WERI-Rb-1 (cell line): Measurements from ENCODE around the gene CTIF.
"Not testable (repeated sequence)": the region's sequence is repeated elsewhere in the genome, so short reads cannot be mapped to it uniquely, and the experiment has no call there.

Experiments used
- DNase-seq: peaks from one replicate; pipeline ENCODE4 v3.0.0-alpha.2; 2020
- H3K27ac ChIP-seq: fragments of 250-450 bp; sonication (Bioruptor Pico); 2 replicates; pipeline ENCODE4 v1.5.1; 2020; ENCODE audit warnings: mild to moderate bottlenecking, moderate library complexity
- H3K27me3 ChIP-seq: fragments of 250-450 bp; sonication (Bioruptor Pico); 2 replicates; pipeline ENCODE4 v1.5.1; 2021; ENCODE audit warnings: mild to moderate bottlenecking, low read depth, moderate library complexity; ENCODE audit not compliant: insufficient read depth, severe bottlenecking
- H3K36me3 ChIP-seq: fragments of 250-450 bp; sonication (Bioruptor Pico); 2 replicates; pipeline ENCODE4 v1.5.1; 2020; ENCODE audit warnings: mild to moderate bottlenecking, moderate library complexity
- H3K4me3 ChIP-seq: 2 replicates; pipeline ENCODE4 v1.5.1; 2011; ENCODE audit warnings: low read depth, mild to moderate bottlenecking, control low read depth, low read length
- H3K9me3 ChIP-seq: fragments of 250-450 bp; sonication (Bioruptor Pico); 2 replicates; pipeline ENCODE4 v1.5.1; 2021; ENCODE audit warnings: mild to moderate bottlenecking, moderate library complexity; ENCODE audit not compliant: severe bottlenecking
- TF ChIP-seq, protein P1 (sequence below): IDR thresholded peaks from 2 replicates; pipeline ENCODE4 v1.5.1; 2011; ENCODE audit warnings: low read depth, mild to moderate bottlenecking, control low read depth, inconsistent platforms, low read length

CTIF gene

GRCh38 chr18:48869591-48869990, 330.8 kb downstream of the CTIF start:
- H3K36me3 ChIP-seq, result no peaks in the 10 kb centered on the region
- no peak overlapping the region for H3K4me3 ChIP-seq
- peaks cover 5% of the 10 kb centered on the region for H3K9me3 ChIP-seq
- DNase-seq, result no peak
- H3K27me3 ChIP-seq, result no peaks in the 10 kb centered on the region
- no peak overlapping the region for H3K27ac ChIP-seq
- TF ChIP-seq, protein P1, sequence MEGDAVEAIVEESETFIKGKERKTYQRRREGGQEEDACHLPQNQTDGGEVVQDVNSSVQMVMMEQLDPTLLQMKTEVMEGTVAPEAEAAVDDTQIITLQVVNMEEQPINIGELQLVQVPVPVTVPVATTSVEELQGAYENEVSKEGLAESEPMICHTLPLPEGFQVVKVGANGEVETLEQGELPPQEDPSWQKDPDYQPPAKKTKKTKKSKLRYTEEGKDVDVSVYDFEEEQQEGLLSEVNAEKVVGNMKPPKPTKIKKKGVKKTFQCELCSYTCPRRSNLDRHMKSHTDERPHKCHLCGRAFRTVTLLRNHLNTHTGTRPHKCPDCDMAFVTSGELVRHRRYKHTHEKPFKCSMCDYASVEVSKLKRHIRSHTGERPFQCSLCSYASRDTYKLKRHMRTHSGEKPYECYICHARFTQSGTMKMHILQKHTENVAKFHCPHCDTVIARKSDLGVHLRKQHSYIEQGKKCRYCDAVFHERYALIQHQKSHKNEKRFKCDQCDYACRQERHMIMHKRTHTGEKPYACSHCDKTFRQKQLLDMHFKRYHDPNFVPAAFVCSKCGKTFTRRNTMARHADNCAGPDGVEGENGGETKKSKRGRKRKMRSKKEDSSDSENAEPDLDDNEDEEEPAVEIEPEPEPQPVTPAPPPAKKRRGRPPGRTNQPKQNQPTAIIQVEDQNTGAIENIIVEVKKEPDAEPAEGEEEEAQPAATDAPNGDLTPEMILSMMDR, result no peak

DNA sequence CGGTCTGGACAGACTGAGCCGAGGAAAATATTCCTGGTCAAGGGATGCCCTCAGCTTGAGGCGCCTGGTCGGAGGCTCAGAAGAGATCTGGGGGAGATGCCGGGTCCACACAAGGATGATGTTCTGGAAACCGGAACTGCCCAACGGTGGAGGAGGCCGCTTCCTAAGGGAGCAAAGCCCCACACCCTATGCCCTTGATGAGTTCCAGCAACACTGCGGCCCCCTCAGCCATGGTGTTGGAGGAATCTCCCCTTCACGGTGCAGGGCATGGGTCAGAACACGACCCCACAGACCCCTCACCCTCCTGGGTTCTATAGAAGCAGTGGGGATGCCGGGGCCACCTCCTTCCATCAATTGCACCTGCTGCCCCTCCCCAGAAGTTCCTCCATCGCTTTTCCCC, 332.1 kb downstream of the CTIF start:
- not testable (repeated sequence) for DNase-seq, H3K27me3 ChIP-seq, H3K36me3 ChIP-seq, H3K9me3 ChIP-seq, H3K4me3 ChIP-seq, H3K27ac ChIP-seq

DNA sequence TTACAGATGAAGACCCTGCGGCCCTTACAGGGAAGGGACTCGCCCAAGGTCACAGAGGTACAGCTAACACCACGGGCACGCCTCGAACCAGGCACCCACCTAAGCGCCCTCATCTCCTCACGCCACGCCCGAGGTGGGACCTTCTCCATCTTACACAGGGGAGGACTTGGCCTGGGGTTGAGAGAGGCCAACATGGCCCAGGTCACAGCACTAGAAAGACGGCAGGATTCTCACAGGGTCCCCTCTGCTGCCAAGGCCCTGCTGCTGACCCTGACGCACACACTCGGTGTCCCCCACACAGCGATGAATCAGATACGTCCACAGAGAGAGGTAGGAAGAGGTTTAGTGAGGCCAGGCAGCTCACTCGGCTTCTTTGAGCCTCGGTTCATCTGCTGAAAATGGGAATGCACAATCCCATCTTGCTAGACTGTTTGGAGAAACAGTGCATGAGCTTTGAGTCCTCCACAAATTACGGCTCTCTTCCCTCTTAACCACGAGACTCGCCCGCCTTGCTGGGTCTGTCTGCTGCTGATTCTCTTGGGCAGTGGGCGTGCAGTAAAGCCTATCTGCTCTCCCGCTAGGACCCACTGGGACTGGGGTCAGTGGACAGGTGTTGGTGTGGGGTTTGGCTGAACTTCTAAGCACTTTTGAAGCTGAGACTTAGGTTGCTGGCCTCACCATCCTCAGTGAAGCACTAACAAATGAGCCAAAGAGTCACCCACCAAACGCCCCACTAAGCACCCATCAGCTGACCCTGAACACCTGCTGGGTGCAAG, 332.7 kb downstream of the CTIF start:
- H3K9me3 ChIP-seq, result peaks cover 2% of the 10 kb centered on the region
- TF ChIP-seq, protein P1, result no peak
- no peak for DNase-seq
- no peak overlapping the region for H3K27ac ChIP-seq
- H3K27me3 ChIP-seq, result no peaks in the 10 kb centered on the region
- no peak overlapping the region for H3K4me3 ChIP-seq
- no peaks in the 10 kb centered on the region for H3K36me3 ChIP-seq

GRCh38 chr18:48872234-48873145, 333.7 kb downstream of the CTIF start:
- TF ChIP-seq, protein P1, result no peak
- Histone ChIP-seq H3K36me3 (no peaks in the 10 kb centered on the region), H3K27me3 (no peaks in the 10 kb centered on the region), H3K4me3 (no peak overlapping the region), H3K27ac (no peak overlapping the region), H3K9me3 (peaks cover 2% of the 10 kb centered on the region)
- DNase-seq, result no peak

DNA sequence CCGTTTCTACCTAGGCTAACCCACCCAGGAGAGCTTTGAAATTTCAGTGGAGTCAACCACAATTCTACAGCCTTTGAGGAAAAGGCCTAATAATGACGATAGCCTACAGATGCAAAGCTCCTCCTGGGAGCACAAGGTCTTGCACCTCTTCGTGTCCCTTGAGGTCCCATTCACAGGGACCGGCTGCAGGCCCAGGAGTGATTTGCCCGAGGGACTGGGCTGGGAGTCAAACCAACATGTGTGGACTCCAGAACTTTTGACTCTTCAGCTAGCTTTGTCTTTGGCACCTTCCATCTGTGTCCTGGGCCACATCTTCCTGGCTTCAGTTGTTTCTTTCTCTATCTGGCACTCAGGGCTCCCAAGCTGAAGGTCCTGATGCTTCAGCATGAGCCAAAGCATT, 335.4 kb downstream of the CTIF start:
- H3K27ac ChIP-seq, result no peak overlapping the region
- H3K4me3 ChIP-seq, result no peak overlapping the region
- H3K36me3 ChIP-seq, result no peaks in the 10 kb centered on the region
- DNase-seq, result no peak
- H3K27me3 ChIP-seq, result no peaks in the 10 kb centered on the region
- H3K9me3 ChIP-seq, result peaks cover 2% of the 10 kb centered on the region
- TF ChIP-seq, protein P1, result no peak

GRCh38 chr18:48874701-48875162, 335.9 kb downstream of the CTIF start:
- H3K9me3 ChIP-seq, result peaks cover 2% of the 10 kb centered on the region
- DNase-seq, result no peak

More at GRCh38 chr18:48874701-48875162, 335.9 kb downstream of the CTIF start:
- no peak overlapping the region for H3K4me3 ChIP-seq
- H3K27ac ChIP-seq, result no peak overlapping the region
- no peaks in the 10 kb centered on the region for H3K27me3 ChIP-seq
- TF ChIP-seq, protein P1, result no peak
- no peaks in the 10 kb centered on the region for H3K36me3 ChIP-seq
